Skeletal muscle tissue (tissue), 4 donors: ENCODE measurements around the gene KCNJ10. TPM values are rescaled to one million over a fixed set of nuclear protein-coding genes. Genes with fewer than 3 reads are reported as not detected.

Experiments
- H3K27ac ChIP-seq: one replicate; pipeline ENCODE4 v1.7.0; 2013; ENCODE audit warnings: mild to moderate bottlenecking, low read depth, low read length, inconsistent platforms
- H3K27me3 ChIP-seq, 3 donors: one replicate each; pipeline ENCODE4 v1.7.0; 2013; ENCODE audit warnings: low read length in 3 of 3; ENCODE audit not compliant: control insufficient read depth in 3 of 3, insufficient read depth in 3 of 3
- H3K36me3 ChIP-seq, 3 donors: one replicate each; pipeline ENCODE4 v1.7.0; 2013; ENCODE audit warnings: low read length in 3 of 3; ENCODE audit not compliant: control insufficient read depth in 3 of 3, insufficient read depth in 3 of 3
- H3K4me1 ChIP-seq, 3 donors: one replicate each; pipeline ENCODE4 v1.7.0; 2013; ENCODE audit warnings: low read length in 3 of 3, mild to moderate bottlenecking in 3 of 3; ENCODE audit not compliant: control insufficient read depth in 3 of 3, insufficient read depth in 3 of 3
- H3K4me3 ChIP-seq, 3 donors: one replicate each; pipeline ENCODE4 v1.7.0; 2013; ENCODE audit warnings: low read length in 3 of 3
- H3K9ac ChIP-seq, 3 donors: one replicate each; pipeline ENCODE4 v1.7.0; 2013; ENCODE audit warnings: low read length in 3 of 3, mild to moderate bottlenecking in 3 of 3, moderate library complexity in 2 of 3, low read depth in 1 of 3
- H3K9me3 ChIP-seq, 3 donors: one replicate each; pipeline ENCODE4 v1.7.0; 2013; ENCODE audit warnings: low read length in 3 of 3; ENCODE audit not compliant: control insufficient read depth in 3 of 3
- total RNA-seq: library from RNA; depleted of rRNA; stranded (reverse); fragments of >200 nt; gene quantifications from one replicate; pipeline ENCODE4 v1.2.3, GENCODE V29; 2014
- donor health status: Osteomylitis.

KCNJ10 gene
- total RNA-seq, 1 donor from 2014 or later, result 0.52 TPM

- no peak overlapping the region for H3K9ac ChIP-seq
- peaks cover 2 to 8% (median 7%) of the 10 kb centered on the region in 3 donors for H3K27me3 ChIP-seq
- H3K4me1 ChIP-seq, result no peaks in the 10 kb centered on the region
- H3K4me3 ChIP-seq, result no peak overlapping the region
- H3K9me3 ChIP-seq, result no peaks in the 10 kb centered on the region
- no peak overlapping the region for H3K27ac ChIP-seq
- no peaks in the 10 kb centered on the region for H3K36me3 ChIP-seq
Observed at GRCh38 chr1:159958719-159959380, 111.1 kb downstream of the KCNJ10 start.

DNA sequence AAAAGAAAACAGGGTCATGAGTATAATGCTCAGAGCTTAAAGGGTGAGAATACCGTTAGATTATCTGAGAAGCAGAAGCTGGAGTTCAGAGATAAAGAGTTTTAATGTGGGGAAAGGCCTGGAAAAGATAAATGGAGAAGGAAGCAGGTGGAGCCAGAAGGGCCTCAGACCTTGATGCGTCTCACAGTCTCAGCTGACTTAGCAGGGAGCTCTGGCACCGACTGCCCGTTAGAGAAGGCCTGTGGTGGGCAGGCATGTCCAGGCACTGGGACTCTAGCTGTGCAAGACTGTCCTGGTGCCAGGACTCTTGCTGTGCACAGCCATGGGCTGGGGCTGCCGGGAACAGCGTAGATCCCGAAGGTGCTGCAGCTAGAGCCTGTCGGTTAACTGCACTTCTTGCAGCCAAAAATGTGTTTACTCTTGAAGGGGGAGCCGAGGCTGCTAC lies 112.1 kb downstream of the KCNJ10 start:
- no peaks in the 10 kb centered on the region for H3K36me3 ChIP-seq
- no peak overlapping the region for H3K4me3 ChIP-seq
- peaks cover 12 to 17% (median 14%) of the 10 kb centered on the region in 3 donors for H3K27me3 ChIP-seq
- no peaks in the 10 kb centered on the region for H3K9me3 ChIP-seq
- H3K9ac ChIP-seq, result no peak overlapping the region
- no peaks in the 10 kb centered on the region for H3K4me1 ChIP-seq
- H3K27ac ChIP-seq, result no peak overlapping the region

GRCh38 chr1:159955456-159955855 lies 114.5 kb downstream of the KCNJ10 start:
- Histone ChIP-seq H3K4me1 (no peaks in the 10 kb centered on the region), H3K27me3 (peaks cover 14 to 20% (median 17%) of the 10 kb centered on the region in 3 donors), H3K27ac (no peak overlapping the region), H3K9me3 (no peaks in the 10 kb centered on the region), H3K36me3 (no peaks in the 10 kb centered on the region), H3K9ac (no peak overlapping the region), H3K4me3 (no peak overlapping the region)

DNA sequence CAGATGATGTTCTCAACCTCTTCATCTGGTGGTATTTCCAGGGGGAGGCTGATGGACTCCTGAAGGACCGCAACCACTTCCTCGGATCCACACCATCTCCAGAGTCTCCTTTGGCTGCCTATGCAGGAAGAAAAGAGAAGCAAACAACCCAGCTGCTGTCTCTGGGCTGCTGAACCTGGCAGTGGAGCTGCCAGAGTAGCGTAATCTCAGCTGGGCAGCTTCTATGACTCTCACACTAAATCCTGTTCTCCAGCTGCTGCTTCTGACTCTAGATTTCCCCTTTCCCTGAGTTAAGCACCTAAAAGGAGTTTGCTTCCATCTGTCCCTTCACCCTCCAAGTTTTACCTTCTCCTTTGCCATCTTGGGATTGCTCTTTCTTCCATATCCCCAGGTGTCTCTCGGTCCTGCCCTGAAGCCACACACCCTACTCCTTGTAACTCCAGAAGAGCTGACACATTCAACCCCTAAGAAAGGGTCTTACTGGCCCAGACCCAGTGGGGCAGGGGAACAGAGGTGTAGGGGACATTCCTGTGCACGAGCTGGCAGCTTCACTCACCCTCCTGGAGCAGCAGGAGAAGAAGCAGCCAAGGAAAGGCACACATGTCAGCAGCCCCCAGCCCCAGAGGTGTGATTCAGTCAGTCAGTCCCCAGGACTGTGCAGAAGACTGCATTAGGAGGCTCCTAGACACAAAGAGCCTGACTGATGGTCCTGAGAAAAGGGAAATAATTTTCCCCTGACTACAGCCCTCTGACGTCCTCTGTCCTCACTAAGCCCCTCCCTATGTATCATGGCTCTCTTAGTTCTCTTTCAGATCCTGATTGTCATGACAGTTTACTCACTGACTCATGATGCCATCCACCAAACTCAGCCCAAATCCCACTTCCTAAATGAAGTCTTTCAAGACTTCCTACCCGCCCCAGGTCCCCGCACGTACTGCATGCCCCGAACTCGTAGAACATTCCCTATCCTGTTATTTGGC lies 116.1 kb downstream of the KCNJ10 start, which contains the start of gene SLAMF9:
SLAMF9 (minus strand) TSS at position 702 of the 980 bp plus-strand sequence; CDS start at position 602, 100 bp downstream.
- H3K9ac ChIP-seq, result no peak within 1 kb of the TSS
- H3K27ac ChIP-seq, result no peak within 1 kb of the TSS
- H3K4me1 ChIP-seq, result no peaks in the 10 kb centered on the region
- no peak within 1 kb of the TSS for H3K4me3 ChIP-seq
- peaks cover 14 to 20% (median 14%) of the 10 kb centered on the region in 3 donors for H3K27me3 ChIP-seq
- H3K36me3 ChIP-seq, result no peaks in the 10 kb centered on the region
- no peaks in the 10 kb centered on the region for H3K9me3 ChIP-seq

- Histone ChIP-seq H3K9ac (no peak overlapping the region), H3K9me3 (no peaks in the 10 kb centered on the region), H3K4me1 (no peaks in the 10 kb centered on the region), H3K36me3 (no peaks in the 10 kb centered on the region), H3K27me3 (peaks cover 14 to 20% (median 14%) of the 10 kb centered on the region in 3 donors), H3K4me3 (no peak overlapping the region), H3K27ac (no peak overlapping the region)
Observed at GRCh38 chr1:159952932-159953331, 117.0 kb downstream of the KCNJ10 start.

GRCh38 chr1:159951551-159951950 lies 118.4 kb downstream of the KCNJ10 start:
- peaks cover 14 to 20% (median 14%) of the 10 kb centered on the region in 3 donors for H3K27me3 ChIP-seq
- no peak overlapping the region for H3K4me3 ChIP-seq
- no peaks in the 10 kb centered on the region for H3K9me3 ChIP-seq
- H3K9ac ChIP-seq, result no peak overlapping the region
- H3K4me1 ChIP-seq, result no peaks in the 10 kb centered on the region
- H3K27ac ChIP-seq, result no peak overlapping the region
- H3K36me3 ChIP-seq, result no peaks in the 10 kb centered on the region

DNA sequence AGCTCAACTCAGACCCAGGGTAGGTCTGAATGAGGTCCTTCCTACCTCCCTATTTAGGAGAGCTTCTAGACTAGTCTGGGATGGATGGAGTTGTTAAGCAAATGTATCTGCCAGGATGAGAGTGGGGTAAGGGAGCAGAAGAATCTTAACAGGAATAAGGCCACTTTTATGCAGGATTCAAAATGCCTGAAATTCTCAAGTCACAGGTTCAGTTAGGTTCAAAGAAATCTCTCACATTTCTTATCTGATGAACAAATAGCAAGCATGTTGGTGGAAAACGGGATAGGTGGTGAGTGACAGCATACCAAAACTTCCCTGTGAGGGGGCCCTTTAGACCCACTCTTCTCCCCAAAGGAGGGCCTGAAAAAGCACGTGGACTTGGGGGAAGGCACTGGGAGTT lies 118.9 kb downstream of the KCNJ10 start:
- Histone ChIP-seq H3K27me3 (peaks cover 14 to 20% (median 14%) of the 10 kb centered on the region in 3 donors), H3K4me1 (peaks cover under 1 to 2% (median 1%) of the 10 kb centered on the region in 3 donors), H3K9ac (no peak overlapping the region), H3K9me3 (no peaks in the 10 kb centered on the region), H3K4me3 (no peak overlapping the region), H3K27ac (no peak overlapping the region), H3K36me3 (no peaks in the 10 kb centered on the region)

GRCh38 chr1:159949981-159950381 lies 120.0 kb downstream of the KCNJ10 start:
- H3K36me3 ChIP-seq, result no peaks in the 10 kb centered on the region
- peaks cover 14 to 22% (median 17%) of the 10 kb centered on the region in 3 donors for H3K27me3 ChIP-seq
- H3K9me3 ChIP-seq, result no peaks in the 10 kb centered on the region
- H3K9ac ChIP-seq, result no peak overlapping the region
- no peak overlapping the region for H3K4me3 ChIP-seq
- peaks cover 10 to 11% (median 10%) of the 10 kb centered on the region in 3 donors for H3K4me1 ChIP-seq
- H3K27ac ChIP-seq, result no peak overlapping the region

DNA sequence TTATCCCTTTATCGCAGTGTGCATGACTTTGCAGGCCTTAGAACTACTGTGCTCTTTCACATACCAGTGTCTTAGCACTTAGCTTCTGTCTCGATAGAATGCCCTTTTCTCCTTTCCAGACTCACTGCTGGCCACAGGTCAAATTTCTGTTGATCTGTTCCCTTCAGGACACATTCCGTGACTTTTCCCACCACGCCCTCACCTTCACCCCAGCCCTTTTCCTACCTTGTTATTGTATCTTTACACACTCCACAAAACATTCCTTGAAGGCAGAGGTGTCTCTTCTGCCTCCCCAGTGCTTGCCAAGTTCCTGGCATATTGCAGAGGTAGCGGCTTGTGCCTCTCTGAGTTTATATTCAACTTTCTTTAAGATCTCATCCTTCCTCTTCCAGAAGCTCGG lies 120.8 kb downstream of the KCNJ10 start:
- Histone ChIP-seq H3K9me3 (no peaks in the 10 kb centered on the region), H3K4me1 (peaks cover 10 to 11% (median 11%) of the 10 kb centered on the region in 3 donors), H3K9ac (no peak overlapping the region), H3K27ac (no peak overlapping the region), H3K27me3 (peaks cover 21 to 31% (median 25%) of the 10 kb centered on the region in 3 donors), H3K36me3 (no peaks in the 10 kb centered on the region), H3K4me3 (no peak overlapping the region)
